Endothelial cell of umbilical vein (primary cell): ENCODE measurements around the gene TLE3.

Experiments
- EZH2 ChIP-seq: IDR thresholded peaks from 2 replicates; pipeline ENCODE4 v1.6.1; 2012; ENCODE audit warnings: borderline replicate concordance, low read depth, mild to moderate bottlenecking, moderate library complexity, low read length, inconsistent platforms; ENCODE audit not compliant: severe bottlenecking
- FOS ChIP-seq: IDR thresholded peaks from 2 replicates; pipeline ENCODE4 v1.6.1; 2011; ENCODE audit warnings: mild to moderate bottlenecking, low read length, moderate library complexity, borderline replicate concordance; ENCODE audit not compliant: insufficient read depth
- GATA2 ChIP-seq: IDR thresholded peaks from 2 replicates; pipeline ENCODE4 v1.7.0; 2011; ENCODE audit warnings: low read depth, mild to moderate bottlenecking, moderate library complexity, mixed read lengths, low read length; ENCODE audit not compliant: insufficient read length, insufficient read depth
- JUN ChIP-seq: IDR thresholded peaks from 2 replicates; pipeline ENCODE4 v1.6.1; 2011; ENCODE audit warnings: borderline replicate concordance, low read depth; ENCODE audit not compliant: insufficient read length, insufficient read depth
- POLR2A ChIP-seq: IDR thresholded peaks from 2 replicates; pipeline ENCODE4 v1.6.1; 2012; ENCODE audit warnings: low read depth, mild to moderate bottlenecking, control low read depth, low read length
- POLR2AphosphoS5 ChIP-seq: IDR thresholded peaks from 2 replicates; pipeline ENCODE4 v1.6.1; 2012; ENCODE audit warnings: low read depth, mild to moderate bottlenecking, control low read depth, low read length, moderate library complexity; ENCODE audit not compliant: insufficient read depth
- TF ChIP-seq, protein P1 (sequence below), 2 donors: IDR thresholded peaks; 1 replicate in 1 of 2; 2 replicates in 1 of 2; pipeline ENCODE4 v1.5.1; 2011; ENCODE audit warnings: low read length in 2 of 2, mild to moderate bottlenecking in 2 of 2, moderate library complexity in 2 of 2, control low read depth in 1 of 2, inconsistent platforms in 1 of 2, low read depth in 1 of 2; ENCODE audit not compliant: insufficient read depth in 1 of 2; ENCODE audit errors: extremely low read depth in 1 of 2
- TF ChIP-seq, protein P2 (sequence below): IDR thresholded peaks from 2 replicates; pipeline ENCODE4 v1.6.1; 2011; ENCODE audit not compliant: insufficient read depth, insufficient read length

DNA sequence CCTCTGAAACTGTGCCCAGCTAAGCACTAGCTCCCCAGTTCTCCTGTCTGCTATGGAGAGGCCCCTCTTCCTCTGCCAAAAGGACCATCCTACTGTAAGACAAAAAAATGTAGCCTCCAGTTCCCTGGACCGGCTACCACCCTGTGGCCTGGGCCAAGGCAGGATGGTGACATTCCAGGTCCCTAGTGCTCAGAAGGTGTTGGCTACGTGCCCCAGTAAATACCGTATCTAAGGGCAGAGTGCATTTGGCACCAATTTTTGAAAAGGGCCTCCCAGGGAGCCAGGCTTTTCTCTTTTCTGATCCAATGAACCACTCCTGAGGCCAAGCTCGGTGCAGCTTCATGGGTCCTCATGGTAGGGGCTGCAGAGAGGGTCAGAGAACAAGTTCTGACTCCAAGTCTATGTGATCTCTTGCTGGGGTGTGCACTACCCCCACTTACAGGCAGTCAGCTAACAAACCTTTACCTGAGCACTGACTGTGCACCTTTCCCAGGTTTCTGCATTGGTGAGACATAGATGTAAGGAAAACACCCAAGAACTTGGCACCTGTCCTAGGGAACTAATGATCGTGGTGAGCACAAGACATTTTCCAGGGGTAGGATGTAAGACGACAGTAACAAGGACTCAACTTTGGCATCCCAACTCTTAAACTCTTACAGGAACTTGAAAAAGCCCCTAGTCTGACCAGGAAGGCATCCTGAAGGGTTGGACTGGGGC lies 32.6 kb downstream of the TLE3 start:
- TF ChIP-seq, protein P1, sequence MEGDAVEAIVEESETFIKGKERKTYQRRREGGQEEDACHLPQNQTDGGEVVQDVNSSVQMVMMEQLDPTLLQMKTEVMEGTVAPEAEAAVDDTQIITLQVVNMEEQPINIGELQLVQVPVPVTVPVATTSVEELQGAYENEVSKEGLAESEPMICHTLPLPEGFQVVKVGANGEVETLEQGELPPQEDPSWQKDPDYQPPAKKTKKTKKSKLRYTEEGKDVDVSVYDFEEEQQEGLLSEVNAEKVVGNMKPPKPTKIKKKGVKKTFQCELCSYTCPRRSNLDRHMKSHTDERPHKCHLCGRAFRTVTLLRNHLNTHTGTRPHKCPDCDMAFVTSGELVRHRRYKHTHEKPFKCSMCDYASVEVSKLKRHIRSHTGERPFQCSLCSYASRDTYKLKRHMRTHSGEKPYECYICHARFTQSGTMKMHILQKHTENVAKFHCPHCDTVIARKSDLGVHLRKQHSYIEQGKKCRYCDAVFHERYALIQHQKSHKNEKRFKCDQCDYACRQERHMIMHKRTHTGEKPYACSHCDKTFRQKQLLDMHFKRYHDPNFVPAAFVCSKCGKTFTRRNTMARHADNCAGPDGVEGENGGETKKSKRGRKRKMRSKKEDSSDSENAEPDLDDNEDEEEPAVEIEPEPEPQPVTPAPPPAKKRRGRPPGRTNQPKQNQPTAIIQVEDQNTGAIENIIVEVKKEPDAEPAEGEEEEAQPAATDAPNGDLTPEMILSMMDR (IDR thresholded peaks at IDR 0.05; ENCODE audit: extremely low read depth in 1 of 2, insufficient read depth in 1 of 2, low read depth in 1 of 2, low read length in 2 of 2), result no peak
- TF ChIP-seq POLR2A (no peak), FOS (no peak), JUN (no peak), EZH2 (no peak), GATA2 (no peak), POLR2AphosphoS5 (no peak)
- TF ChIP-seq, protein P2, sequence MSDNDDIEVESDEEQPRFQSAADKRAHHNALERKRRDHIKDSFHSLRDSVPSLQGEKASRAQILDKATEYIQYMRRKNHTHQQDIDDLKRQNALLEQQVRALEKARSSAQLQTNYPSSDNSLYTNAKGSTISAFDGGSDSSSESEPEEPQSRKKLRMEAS, result no peak
